Femur (tissue), 1 donor: ENCODE data around the gene LONRF3.

Experiments used
- DNase-seq: peaks from one replicate; pipeline ENCODE4 v3.0.0-alpha.2; 2017

LONRF3 gene

GRCh38 chrX:118974088-118974907 lies at the start of gene LONRF3:
TSS of gene LONRF3 (plus strand) at chrX:118974618. CDS start at chrX:118974781, 163 bp downstream.
- peak; percentile 74 for DNase-seq

- no peak for DNase-seq
These were observed 46.3 kb upstream of the LONRF3 start for GRCh38 chrX:118928151-118928550.

- DNase-seq, result no peak
These were observed 39.1 kb upstream of the LONRF3 start for GRCh38 chrX:118935352-118935751.

GRCh38 chrX:118941147-118941546 lies 33.3 kb upstream of the LONRF3 start:
- DNase-seq, result no peak

- DNase-seq, result no peak
These were observed 31.3 kb upstream of the LONRF3 start for GRCh38 chrX:118943102-118943501.

- DNase-seq, result no peak
These were observed 28.5 kb upstream of the LONRF3 start for GRCh38 chrX:118945921-118946320.

GRCh38 chrX:118948270-118948669 lies 26.1 kb upstream of the LONRF3 start:
- no peak for DNase-seq

- DNase-seq, result no peak
These were observed 12.4 kb upstream of the LONRF3 start for GRCh38 chrX:118961866-118962560.

- no peak for DNase-seq
These were observed 11.3 kb upstream of the LONRF3 start for GRCh38 chrX:118963159-118963558.

- DNase-seq, result no peak
These were observed 10.2 kb upstream of the LONRF3 start for GRCh38 chrX:118964252-118964651.

- DNase-seq, result no peak
These were observed 9.0 kb upstream of the LONRF3 start for GRCh38 chrX:118965395-118965794.

GRCh38 chrX:118968031-118968430 lies 6.4 kb upstream of the LONRF3 start:
- no peak for DNase-seq

- DNase-seq, result no peak
These were observed 2.9 kb upstream of the LONRF3 start for GRCh38 chrX:118971552-118971951.

GRCh38 chrX:118973389-118974087 lies 880 bp upstream of the LONRF3 start:
- no peak for DNase-seq

- DNase-seq, result peak; percentile 40
These were observed 672 bp downstream of the LONRF3 start for GRCh38 chrX:118974908-118975671.

GRCh38 chrX:118975831-118976598 lies 1.6 kb downstream of the LONRF3 start:
- DNase-seq, result peak; percentile 52

- DNase-seq, result peak; percentile 43
These were observed 2.4 kb downstream of the LONRF3 start for GRCh38 chrX:118976599-118977340.

GRCh38 chrX:118977424-118977823 lies 3.0 kb downstream of the LONRF3 start:
- no peak for DNase-seq

- no peak for DNase-seq
These were observed 4.0 kb downstream of the LONRF3 start for GRCh38 chrX:118978451-118978850.

GRCh38 chrX:118980761-118981160 lies 6.3 kb downstream of the LONRF3 start:
- DNase-seq, result no peak

GRCh38 chrX:118983513-118983912 lies 9.1 kb downstream of the LONRF3 start:
- no peak for DNase-seq
